KOPT-K1 (cell line): Measurements from ENCODE around the gene UBALD1.
"Not testable (repeated sequence)": the region's sequence is repeated elsewhere in the genome, so short reads cannot be mapped to it uniquely, and the experiment has no call there.

ENCODE experiments used
- H3K27ac ChIP-seq: fragments of 200-600 bp; sonication (generic); 2 replicates; pipeline ENCODE4 v1.5.1; 2016; ENCODE audit warnings: antibody characterized with exemption, mild to moderate bottlenecking, low read depth, low read length; ENCODE audit not compliant: poor library complexity, severe bottlenecking
- H3K36me3 ChIP-seq: fragments of 200-600 bp; sonication (generic); 2 replicates; pipeline ENCODE4 v1.5.1; 2017; ENCODE audit warnings: antibody characterized with exemption, mild to moderate bottlenecking, low read length, moderate library complexity; ENCODE audit not compliant: insufficient read depth
- H3K9me3 ChIP-seq: fragments of 200-600 bp; sonication (generic); 2 replicates; pipeline ENCODE4 v1.5.1; 2017; ENCODE audit warnings: antibody characterized with exemption, low read length, mild to moderate bottlenecking; ENCODE audit not compliant: insufficient read depth, poor library complexity, severe bottlenecking

UBALD1 gene

DNA sequence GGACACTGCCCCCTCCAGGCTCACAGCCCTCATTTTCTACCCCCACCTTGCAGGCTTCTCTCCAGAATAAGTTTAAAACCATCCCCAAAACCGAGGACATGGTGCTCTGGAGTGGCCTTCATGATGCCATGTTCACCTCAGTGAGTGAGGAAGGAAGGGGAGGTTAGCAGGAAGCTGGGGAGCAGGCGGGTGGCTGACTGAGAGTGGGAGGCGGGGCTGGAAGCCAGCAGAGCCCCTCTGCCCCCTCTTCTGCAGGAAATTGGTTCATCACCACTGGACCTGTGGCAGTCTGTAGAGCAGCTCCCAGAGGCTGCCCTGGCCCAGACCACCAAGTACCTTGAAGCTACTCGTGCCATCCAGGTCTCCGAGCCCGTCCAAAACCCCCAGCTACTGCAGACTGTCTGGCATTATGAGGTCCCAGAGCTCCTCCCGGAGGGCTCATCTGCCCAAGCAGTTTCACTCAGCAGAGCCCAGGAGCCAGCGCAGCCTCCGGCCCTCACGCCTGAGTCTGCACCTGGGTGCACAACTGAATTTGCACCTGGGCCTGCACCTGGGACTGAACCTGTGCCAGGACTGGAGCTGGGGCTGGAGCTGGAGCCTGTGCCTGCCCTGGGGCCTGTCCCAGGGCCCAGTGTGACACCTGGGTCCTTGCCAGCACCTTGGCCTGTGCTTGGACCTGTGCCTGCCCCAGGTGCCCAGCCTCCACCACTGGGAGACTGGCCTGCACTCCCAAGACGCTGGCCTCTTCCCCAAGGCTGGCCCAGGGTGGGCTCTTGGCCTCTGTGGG lies 39.6 kb downstream of the UBALD1 start:
- Histone ChIP-seq H3K36me3 (no peaks in the 10 kb centered on the region), H3K27ac (no peak overlapping the region), H3K9me3 (no peaks in the 10 kb centered on the region)

DNA sequence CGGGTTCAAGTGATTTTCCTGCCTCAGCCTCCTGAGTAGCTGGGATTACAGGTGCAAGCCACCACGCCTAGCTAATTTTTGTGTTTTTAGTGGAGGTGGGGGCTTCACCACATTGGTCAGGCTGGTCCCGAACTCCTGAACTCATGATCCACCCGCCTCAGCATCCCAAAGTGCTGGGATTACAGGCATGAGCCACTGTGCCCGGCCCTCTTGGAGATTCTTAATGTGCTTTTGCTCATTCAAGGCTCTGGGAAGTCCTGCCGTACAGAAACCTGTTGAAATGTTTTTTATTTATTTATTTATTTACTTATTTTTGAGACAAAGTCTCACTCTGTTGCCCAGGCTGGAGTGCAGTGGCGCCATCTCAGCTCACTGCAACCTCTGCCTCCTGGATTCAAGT lies 40.8 kb downstream of the UBALD1 start:
- H3K36me3 ChIP-seq, H3K27ac ChIP-seq, H3K9me3 ChIP-seq: not testable (repeated sequence)

DNA sequence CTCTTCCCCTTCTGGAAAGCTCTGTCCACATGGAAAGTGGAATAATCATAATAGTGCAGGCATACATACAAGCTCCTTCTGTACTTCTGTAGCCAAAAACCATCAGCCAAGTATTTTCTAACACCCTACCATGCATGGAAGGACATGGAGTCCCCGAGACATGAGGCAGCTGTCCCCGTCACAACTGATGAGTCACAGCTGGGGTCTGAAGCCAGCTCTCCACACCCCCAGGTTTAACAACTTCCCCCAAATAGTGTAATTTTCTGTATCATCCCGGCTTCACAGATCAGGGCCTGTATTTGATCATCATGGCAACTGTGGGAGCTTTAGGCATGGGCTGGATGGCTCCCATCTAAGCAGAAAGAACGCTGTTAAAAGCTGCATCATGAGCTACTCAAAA lies 42.0 kb downstream of the UBALD1 start:
- Histone ChIP-seq H3K27ac (no peak overlapping the region), H3K36me3 (no peaks in the 10 kb centered on the region), H3K9me3 (no peaks in the 10 kb centered on the region)

DNA sequence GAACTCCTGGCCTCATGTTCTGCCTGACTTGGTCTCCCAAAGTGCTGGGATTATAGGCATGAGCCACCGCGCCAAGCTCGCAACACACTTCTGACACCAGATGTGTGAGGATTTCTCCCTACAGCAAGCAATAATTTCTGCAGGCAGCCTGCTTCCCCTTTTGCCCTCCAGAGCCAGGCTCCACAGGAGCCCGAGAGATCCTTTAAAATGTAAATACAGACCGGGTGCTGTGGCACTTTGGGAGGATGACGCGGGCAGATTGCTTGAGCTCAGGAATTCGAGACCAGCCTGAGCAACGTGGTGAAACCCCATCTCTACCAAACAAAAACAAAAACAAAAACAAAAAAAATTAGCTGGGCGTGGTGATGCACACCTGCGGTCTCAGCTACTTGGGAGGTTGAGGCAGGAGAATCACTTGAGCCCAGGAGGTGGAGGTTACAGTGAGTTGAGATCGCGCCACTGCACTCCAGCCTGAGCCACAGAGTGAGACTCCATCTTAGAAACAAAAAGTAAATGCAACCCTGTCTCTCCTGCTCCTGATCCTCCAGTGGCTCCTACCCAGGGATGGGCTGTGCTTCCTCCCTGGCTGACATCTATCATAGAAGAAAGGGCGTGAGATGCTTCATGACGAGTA lies 43.9 kb downstream of the UBALD1 start:
- H3K36me3 ChIP-seq: no peaks in the 10 kb centered on the region
- H3K27ac ChIP-seq: no peak overlapping the region
- H3K9me3 ChIP-seq: no peaks in the 10 kb centered on the region

DNA sequence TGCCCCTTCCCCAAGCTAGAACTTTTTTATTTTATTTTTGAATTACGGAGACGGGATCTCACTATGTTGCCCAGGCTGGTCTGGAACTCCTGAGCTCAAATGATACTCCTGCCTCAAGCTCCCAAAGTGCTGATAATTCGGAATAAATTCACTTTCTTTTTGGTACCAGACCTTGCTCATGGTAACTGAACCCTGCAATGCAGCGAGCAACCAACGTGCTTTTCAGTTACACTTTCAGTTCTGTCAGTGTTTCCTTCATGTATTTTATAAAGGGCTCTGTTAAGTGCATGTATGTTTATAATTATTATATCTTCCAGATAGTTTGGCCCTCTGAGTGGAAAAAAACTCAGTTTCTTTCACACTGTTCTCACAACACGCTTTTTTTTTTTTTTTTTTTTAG lies 44.6 kb downstream of the UBALD1 start:
- no peak overlapping the region for H3K27ac ChIP-seq
- no peaks in the 10 kb centered on the region for H3K36me3 ChIP-seq
- H3K9me3 ChIP-seq: no peaks in the 10 kb centered on the region

DNA sequence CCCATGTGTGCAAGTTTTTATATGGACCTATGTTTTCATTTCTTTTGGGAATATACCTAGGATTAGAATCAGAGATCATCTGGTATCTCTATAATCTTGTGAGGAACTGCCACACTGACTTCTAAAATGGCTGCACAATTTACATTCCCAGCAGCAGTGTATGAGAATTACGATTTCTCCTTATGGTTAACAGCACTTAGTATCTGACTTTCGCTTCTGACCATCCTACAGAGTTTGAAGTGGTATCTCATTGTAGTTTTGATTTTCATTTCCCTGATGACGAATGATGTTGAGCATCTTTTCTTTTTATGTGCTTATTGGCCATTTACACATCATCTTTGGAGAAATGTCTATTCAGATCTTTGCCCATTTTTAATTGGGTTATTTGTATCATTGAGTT lies 48.5 kb downstream of the UBALD1 start:
- Histone ChIP-seq H3K36me3 (no peaks in the 10 kb centered on the region), H3K9me3 (no peaks in the 10 kb centered on the region), H3K27ac (no peak overlapping the region)

DNA sequence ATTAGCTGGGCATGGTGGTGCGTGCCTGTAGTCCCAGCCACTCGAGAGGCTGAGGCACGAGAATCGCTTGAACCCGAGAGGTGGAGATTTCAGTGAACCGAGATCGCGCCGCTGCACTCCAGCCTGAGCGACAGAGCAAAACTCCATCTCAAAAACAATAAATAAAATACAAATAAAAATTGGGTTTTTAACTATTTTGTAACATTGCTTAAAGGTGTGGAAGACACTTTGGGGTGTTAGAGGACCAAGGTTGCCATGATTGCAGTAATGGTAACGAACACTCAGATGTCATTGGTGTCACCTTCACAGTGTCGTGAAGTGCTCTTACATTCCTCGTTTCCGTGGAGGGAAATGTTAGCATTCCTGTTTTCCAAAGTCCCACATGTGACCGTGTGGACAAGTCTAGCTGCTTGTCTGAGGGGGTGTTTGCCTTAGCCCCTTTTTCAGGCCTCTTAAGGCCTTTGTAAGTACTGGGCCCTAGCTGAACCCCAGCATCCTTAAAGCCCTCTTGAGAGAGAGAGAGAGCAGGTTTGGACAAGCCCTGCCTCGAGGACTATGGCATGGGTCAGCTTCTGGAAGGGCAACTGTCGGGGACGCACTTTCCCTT lies 49.9 kb downstream of the UBALD1 start:
- no peaks in the 10 kb centered on the region for H3K36me3 ChIP-seq
- H3K9me3 ChIP-seq: no peaks in the 10 kb centered on the region
- no peak overlapping the region for H3K27ac ChIP-seq

DNA sequence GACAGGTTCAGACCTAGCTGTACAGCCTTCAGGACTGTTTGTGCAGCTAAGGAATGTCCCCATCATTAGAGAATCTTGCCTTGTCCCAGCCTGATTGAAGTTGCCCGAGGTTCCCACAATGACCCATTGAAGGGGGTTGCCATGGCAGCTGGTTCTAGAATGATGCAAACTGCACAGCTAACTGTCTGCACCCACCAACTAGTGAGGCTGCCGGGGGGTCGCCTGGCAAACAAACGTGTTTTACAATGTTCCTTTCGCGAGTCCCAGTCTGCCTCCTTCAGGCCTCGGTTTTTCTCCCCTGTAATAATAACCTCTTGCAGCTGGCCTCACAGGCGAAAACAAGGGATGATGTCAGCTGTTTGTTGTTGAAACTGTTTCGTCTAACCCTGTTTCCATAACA lies 53.1 kb downstream of the UBALD1 start:
- Histone ChIP-seq H3K9me3 (no peaks in the 10 kb centered on the region), H3K36me3 (no peaks in the 10 kb centered on the region), H3K27ac (no peak overlapping the region)
